AG09319 (cell line): ENCODE data around the gene OGA.

ENCODE experiments used
- DNase-seq: peaks from one replicate; pipeline ENCODE4 v3.0.0-alpha.2; 2010; ENCODE audit warnings: low read depth; ENCODE audit errors: extremely low read depth
- CTCF ChIP-seq: IDR thresholded peaks from 2 replicates; pipeline ENCODE4 v1.5.1; 2011; ENCODE audit warnings: low read depth, mild to moderate bottlenecking, inconsistent platforms, low read length, moderate library complexity

OGA gene

GRCh38 chr10:101817337-101818118 lies 716 bp downstream of the OGA start:
- DNase-seq, result peak; percentile 92
- no peak for TF ChIP-seq CTCF

- DNase-seq, result no peak
Observed at GRCh38 chr10:101816913-101817336, 1.3 kb downstream of the OGA start.

GRCh38 chr10:101816376-101816775 lies 1.9 kb downstream of the OGA start:
- TF ChIP-seq CTCF, result no peak
- no peak for DNase-seq

More at GRCh38 chr10:101816913-101817336, 1.3 kb downstream of the OGA start:
- no peak for TF ChIP-seq CTCF

GRCh38 chr10:101814466-101815071 lies 3.7 kb downstream of the OGA start:
- no peak for TF ChIP-seq CTCF
- no peak for DNase-seq

GRCh38 chr10:101812606-101813005 lies 5.6 kb downstream of the OGA start:
- no peak for DNase-seq
- no peak for TF ChIP-seq CTCF

GRCh38 chr10:101807158-101807557 lies 11.1 kb downstream of the OGA start:
- no peak for TF ChIP-seq CTCF

GRCh38 chr10:101803511-101803910 lies 14.7 kb downstream of the OGA start:
- no peak for DNase-seq
- TF ChIP-seq CTCF, result no peak

More at GRCh38 chr10:101807158-101807557, 11.1 kb downstream of the OGA start:
- DNase-seq, result no peak
